Adipocyte (in vitro differentiated cells): ENCODE results near the gene SPSB1.

Source experiments
- DNase-seq: peaks from one replicate; pipeline ENCODE4 v3.0.0-alpha.2; 2015; ENCODE audit warnings: low read depth
- H3K27me3 ChIP-seq: replicated peaks from 2 replicates; pipeline ENCODE4 v1.7.0; 2013; ENCODE audit warnings: mild to moderate bottlenecking, low read length, moderate library complexity; ENCODE audit not compliant: control insufficient read depth, insufficient read depth
- H3K36me3 ChIP-seq: 2 replicates; pipeline ENCODE4 v1.7.0; 2013; ENCODE audit warnings: low read length, mild to moderate bottlenecking, moderate library complexity; ENCODE audit not compliant: control insufficient read depth, insufficient read depth, severe bottlenecking
- H3K4me1 ChIP-seq: 2 replicates; pipeline ENCODE4 v1.7.0; 2013; ENCODE audit warnings: mild to moderate bottlenecking, low read length, moderate library complexity; ENCODE audit not compliant: control insufficient read depth, insufficient read depth
- H3K4me3 ChIP-seq: 2 replicates; pipeline ENCODE4 v1.7.0; 2013; ENCODE audit warnings: mild to moderate bottlenecking, low read length, moderate library complexity
- H3K9ac ChIP-seq: 2 replicates; pipeline ENCODE4 v1.7.0; 2013; ENCODE audit warnings: mild to moderate bottlenecking, low read length, moderate library complexity
- H3K9me3 ChIP-seq: 2 replicates; pipeline ENCODE4 v1.7.0; 2013; ENCODE audit warnings: mild to moderate bottlenecking, low read length, moderate library complexity; ENCODE audit not compliant: control insufficient read depth

SPSB1 gene

GRCh38 chr1:9307303-9307702 lies 14.6 kb downstream of the SPSB1 start:
- Histone ChIP-seq H3K4me3 (no peak overlapping the region), H3K9me3 (no peaks in the 10 kb centered on the region), H3K9ac (no peak overlapping the region), H3K36me3 (no peaks in the 10 kb centered on the region), H3K4me1 (peaks cover 30% of the 10 kb centered on the region), H3K27me3 (no peaks in the 10 kb centered on the region)
- DNase-seq: no peak

- Histone ChIP-seq H3K27me3 (no peaks in the 10 kb centered on the region), H3K36me3 (no peaks in the 10 kb centered on the region), H3K9me3 (no peaks in the 10 kb centered on the region), H3K9ac (no peak overlapping the region), H3K4me1 (peaks cover 27% of the 10 kb centered on the region), H3K4me3 (no peak overlapping the region)
- no peak for DNase-seq
Observed at GRCh38 chr1:9308236-9308785, 15.6 kb downstream of the SPSB1 start.

GRCh38 chr1:9309080-9309479 lies 16.4 kb downstream of the SPSB1 start:
- Histone ChIP-seq H3K36me3 (no peaks in the 10 kb centered on the region), H3K27me3 (no peaks in the 10 kb centered on the region)
- DNase-seq: no peak

GRCh38 chr1:9309991-9310390 lies 17.3 kb downstream of the SPSB1 start:
- no peak overlapping the region for H3K4me3 ChIP-seq
- H3K4me1 ChIP-seq: peaks cover 26% of the 10 kb centered on the region
- DNase-seq: no peak
- no peaks in the 10 kb centered on the region for H3K36me3 ChIP-seq
- no peaks in the 10 kb centered on the region for H3K27me3 ChIP-seq
- H3K9me3 ChIP-seq: no peaks in the 10 kb centered on the region
- H3K9ac ChIP-seq: no peak overlapping the region

More at GRCh38 chr1:9309080-9309479, 16.4 kb downstream of the SPSB1 start:
- Histone ChIP-seq H3K4me1 (peaks cover 19% of the 10 kb centered on the region), H3K9ac (no peak overlapping the region), H3K4me3 (no peak overlapping the region), H3K9me3 (no peaks in the 10 kb centered on the region)

- H3K9ac ChIP-seq: no peak overlapping the region
- peaks cover 31% of the 10 kb centered on the region for H3K4me1 ChIP-seq
- H3K9me3 ChIP-seq: no peaks in the 10 kb centered on the region
- no peak overlapping the region for H3K4me3 ChIP-seq
- no peak for DNase-seq
- no peaks in the 10 kb centered on the region for H3K36me3 ChIP-seq
- no peaks in the 10 kb centered on the region for H3K27me3 ChIP-seq
Observed at GRCh38 chr1:9311029-9311428, 18.3 kb downstream of the SPSB1 start.

GRCh38 chr1:9311479-9311878 lies 18.8 kb downstream of the SPSB1 start:
- Histone ChIP-seq H3K4me1 (peaks cover 32% of the 10 kb centered on the region), H3K4me3 (no peak overlapping the region), H3K27me3 (no peaks in the 10 kb centered on the region), H3K9me3 (no peaks in the 10 kb centered on the region), H3K9ac (no peak overlapping the region), H3K36me3 (no peaks in the 10 kb centered on the region)
- DNase-seq: no peak

- H3K4me1 ChIP-seq: peaks cover 40% of the 10 kb centered on the region
- H3K36me3 ChIP-seq: no peaks in the 10 kb centered on the region
- no peak for DNase-seq
- no peaks in the 10 kb centered on the region for H3K27me3 ChIP-seq
- H3K9me3 ChIP-seq: no peaks in the 10 kb centered on the region
- H3K9ac ChIP-seq: no peak overlapping the region
- no peak overlapping the region for H3K4me3 ChIP-seq
Observed at GRCh38 chr1:9312168-9312720, 19.6 kb downstream of the SPSB1 start.

GRCh38 chr1:9313576-9313975 lies 20.9 kb downstream of the SPSB1 start:
- Histone ChIP-seq H3K36me3 (no peaks in the 10 kb centered on the region), H3K27me3 (no peaks in the 10 kb centered on the region), H3K4me3 (no peak overlapping the region), H3K9me3 (no peaks in the 10 kb centered on the region), H3K4me1 (peaks cover 53% of the 10 kb centered on the region), H3K9ac (no peak overlapping the region)
- DNase-seq: no peak

- no peaks in the 10 kb centered on the region for H3K27me3 ChIP-seq
- peaks cover 53% of the 10 kb centered on the region for H3K4me1 ChIP-seq
- no peaks in the 10 kb centered on the region for H3K36me3 ChIP-seq
- no peak overlapping the region for H3K4me3 ChIP-seq
- no peak overlapping the region for H3K9ac ChIP-seq
- no peaks in the 10 kb centered on the region for H3K9me3 ChIP-seq
- DNase-seq: no peak
Observed at GRCh38 chr1:9314111-9314510, 21.4 kb downstream of the SPSB1 start.

- Histone ChIP-seq H3K9ac (peak overlapping the region; percentile 24), H3K4me1 (peaks cover 53% of the 10 kb centered on the region), H3K27me3 (no peaks in the 10 kb centered on the region), H3K36me3 (no peaks in the 10 kb centered on the region), H3K4me3 (no peak overlapping the region), H3K9me3 (no peaks in the 10 kb centered on the region)
- no peak for DNase-seq
Observed at GRCh38 chr1:9314711-9315379, 22.2 kb downstream of the SPSB1 start.

GRCh38 chr1:9315411-9316079 lies 22.9 kb downstream of the SPSB1 start:
- peak; percentile 83 for DNase-seq
- no peaks in the 10 kb centered on the region for H3K9me3 ChIP-seq
- peak overlapping the region; percentile 35 for H3K4me3 ChIP-seq
- H3K9ac ChIP-seq: peak overlapping the region; percentile 61
- no peaks in the 10 kb centered on the region for H3K36me3 ChIP-seq
- peaks cover 56% of the 10 kb centered on the region for H3K4me1 ChIP-seq
- H3K27me3 ChIP-seq: no peaks in the 10 kb centered on the region
